ENCODE results near the gene DIP2B. TPM values are rescaled to one million over a fixed set of nuclear protein-coding genes. Genes with fewer than 3 reads are reported as not detected.

DIP2B gene
- polyA plus RNA-seq, 1 of the 3 experiments (the other 2 are of a cell fraction) = 6.6 TPM

DNA sequence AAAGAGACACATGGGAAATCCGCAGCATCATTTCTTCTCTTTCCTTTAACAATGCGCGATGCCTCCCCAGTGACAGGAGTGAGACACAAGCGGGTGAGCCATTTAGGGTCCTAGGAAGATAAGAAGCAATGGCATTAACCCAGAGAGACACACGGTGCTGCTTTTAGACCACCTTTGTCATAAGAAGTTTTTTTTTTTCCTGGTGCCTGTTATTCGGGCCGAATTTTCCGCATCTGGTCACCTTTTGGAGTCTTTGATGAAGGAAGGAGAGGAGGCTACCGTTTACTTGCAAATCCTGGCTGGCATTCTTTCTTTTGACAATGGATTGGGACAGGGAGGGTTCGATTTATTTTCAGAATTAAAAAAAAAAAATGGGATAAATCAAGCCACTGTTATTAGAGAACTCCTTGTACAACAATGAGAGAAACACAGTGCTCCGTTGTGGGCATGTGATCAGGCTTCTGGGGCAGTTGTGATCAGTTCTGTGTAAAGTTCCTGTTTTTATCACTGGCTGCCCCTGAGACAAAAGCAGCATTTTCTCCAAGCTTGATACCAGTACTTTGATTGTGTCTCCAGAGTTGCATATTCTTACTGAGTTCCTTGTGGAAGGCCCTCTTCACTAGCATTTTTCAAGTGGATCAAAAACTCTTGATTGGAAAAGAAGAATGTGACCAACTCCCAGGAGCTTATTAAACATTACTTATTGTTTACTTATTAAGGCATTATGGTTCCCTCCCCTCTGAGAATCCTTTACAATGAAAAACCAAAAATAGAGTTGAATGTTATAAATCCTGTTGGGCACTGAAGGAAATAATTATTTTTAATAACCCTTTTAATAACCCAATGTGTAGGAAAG is 1.1 kb downstream of the DIP2B start:
- CTCF ChIA-PET = interaction anchor here (0.6 to 9.1 kb wide), 32 partner anchors 8 to 521 kb away, joined by 3 to 165 read pairs (median 5); no protein-coding TSS in a partner anchor
- WGBS (ENCODE audit: low lambda C conversion rate) = 8% methylated on average over 11 of the region's 11 CpGs
- Histone ChIP-seq H4K20me1 (ENCODE audit: insufficient read depth) (peaks cover 24% of the 10 kb centered on the region), H3K27ac (ENCODE audit: low read depth in 2 of 2, low read length in 1 of 2) (peak overlapping the region; percentile 79 to 81), H3K4me2 (peak overlapping the region; percentile 95), H3K4me1 (ENCODE audit: control insufficient read depth in 1 of 2, insufficient read depth in 2 of 2, low read depth in 1 of 2, low read length in 1 of 2) (peaks cover 8 to 21% of the 10 kb centered on the region in 2 experiments; a peak in 3 of 4 replicates), H3F3A (replicated peaks; ENCODE audit: insufficient read depth) (peaks cover 11% of the 10 kb centered on the region), H3K9me3 (no peaks in the 10 kb centered on the region; the same call in 1 of the 2 replicates), H3K79me2 (ENCODE audit: insufficient read depth) (peaks cover 59% of the 10 kb centered on the region), H3K9ac (peak overlapping the region; percentile 95), H3K36me3 (replicated peaks in 1 of 2; ENCODE audit: control insufficient read depth in 1 of 2, insufficient read depth in 2 of 2, low read length in 1 of 2) (no peaks in the 10 kb centered on the region), H2AFZ (ENCODE audit: low read depth) (peak overlapping the region; percentile 91), H3K4me3 (ENCODE audit: low read depth in 2 of 2, low read length in 1 of 2) (peak overlapping the region; percentile 81 to 97), H3K9me2 (no peaks in the 10 kb centered on the region), H3K27me3 (ENCODE audit: insufficient read depth) (no peaks in the 10 kb centered on the region)
- TF ChIP-seq JUND (IDR thresholded peaks at IDR 0.05) = no peak
- no peak for TF ChIP-seq FOXM1 (IDR thresholded peaks at IDR 0.05; ENCODE audit: low read depth)
- TF ChIP-seq SIN3A (IDR thresholded peaks at IDR 0.05; ENCODE audit: borderline replicate concordance, low read depth, low read length) = 0 out of 2 replicates have a peak, but pooled peaks have one; percentile 61
- TF ChIP-seq, protein P1, sequence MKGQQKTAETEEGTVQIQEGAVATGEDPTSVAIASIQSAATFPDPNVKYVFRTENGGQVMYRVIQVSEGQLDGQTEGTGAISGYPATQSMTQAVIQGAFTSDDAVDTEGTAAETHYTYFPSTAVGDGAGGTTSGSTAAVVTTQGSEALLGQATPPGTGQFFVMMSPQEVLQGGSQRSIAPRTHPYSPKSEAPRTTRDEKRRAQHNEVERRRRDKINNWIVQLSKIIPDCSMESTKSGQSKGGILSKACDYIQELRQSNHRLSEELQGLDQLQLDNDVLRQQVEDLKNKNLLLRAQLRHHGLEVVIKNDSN (IDR thresholded peaks at IDR 0.05; ENCODE audit: borderline replicate concordance, low read depth) = no peak
- TF ChIP-seq, protein P2, sequence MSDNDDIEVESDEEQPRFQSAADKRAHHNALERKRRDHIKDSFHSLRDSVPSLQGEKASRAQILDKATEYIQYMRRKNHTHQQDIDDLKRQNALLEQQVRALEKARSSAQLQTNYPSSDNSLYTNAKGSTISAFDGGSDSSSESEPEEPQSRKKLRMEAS (IDR thresholded peaks at IDR 0.05; ENCODE audit: low read depth) = no peak
- TF ChIP-seq RFX5 (IDR thresholded peaks at IDR 0.05; ENCODE audit: low read length) = no peak
- TF ChIP-seq, protein P3, sequence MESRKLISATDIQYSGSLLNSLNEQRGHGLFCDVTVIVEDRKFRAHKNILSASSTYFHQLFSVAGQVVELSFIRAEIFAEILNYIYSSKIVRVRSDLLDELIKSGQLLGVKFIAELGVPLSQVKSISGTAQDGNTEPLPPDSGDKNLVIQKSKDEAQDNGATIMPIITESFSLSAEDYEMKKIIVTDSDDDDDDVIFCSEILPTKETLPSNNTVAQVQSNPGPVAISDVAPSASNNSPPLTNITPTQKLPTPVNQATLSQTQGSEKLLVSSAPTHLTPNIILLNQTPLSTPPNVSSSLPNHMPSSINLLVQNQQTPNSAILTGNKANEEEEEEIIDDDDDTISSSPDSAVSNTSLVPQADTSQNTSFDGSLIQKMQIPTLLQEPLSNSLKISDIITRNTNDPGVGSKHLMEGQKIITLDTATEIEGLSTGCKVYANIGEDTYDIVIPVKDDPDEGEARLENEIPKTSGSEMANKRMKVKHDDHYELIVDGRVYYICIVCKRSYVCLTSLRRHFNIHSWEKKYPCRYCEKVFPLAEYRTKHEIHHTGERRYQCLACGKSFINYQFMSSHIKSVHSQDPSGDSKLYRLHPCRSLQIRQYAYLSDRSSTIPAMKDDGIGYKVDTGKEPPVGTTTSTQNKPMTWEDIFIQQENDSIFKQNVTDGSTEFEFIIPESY (IDR thresholded peaks at IDR 0.05; ENCODE audit: borderline replicate concordance, low read depth) = no peak
- TF ChIP-seq, protein P4, sequence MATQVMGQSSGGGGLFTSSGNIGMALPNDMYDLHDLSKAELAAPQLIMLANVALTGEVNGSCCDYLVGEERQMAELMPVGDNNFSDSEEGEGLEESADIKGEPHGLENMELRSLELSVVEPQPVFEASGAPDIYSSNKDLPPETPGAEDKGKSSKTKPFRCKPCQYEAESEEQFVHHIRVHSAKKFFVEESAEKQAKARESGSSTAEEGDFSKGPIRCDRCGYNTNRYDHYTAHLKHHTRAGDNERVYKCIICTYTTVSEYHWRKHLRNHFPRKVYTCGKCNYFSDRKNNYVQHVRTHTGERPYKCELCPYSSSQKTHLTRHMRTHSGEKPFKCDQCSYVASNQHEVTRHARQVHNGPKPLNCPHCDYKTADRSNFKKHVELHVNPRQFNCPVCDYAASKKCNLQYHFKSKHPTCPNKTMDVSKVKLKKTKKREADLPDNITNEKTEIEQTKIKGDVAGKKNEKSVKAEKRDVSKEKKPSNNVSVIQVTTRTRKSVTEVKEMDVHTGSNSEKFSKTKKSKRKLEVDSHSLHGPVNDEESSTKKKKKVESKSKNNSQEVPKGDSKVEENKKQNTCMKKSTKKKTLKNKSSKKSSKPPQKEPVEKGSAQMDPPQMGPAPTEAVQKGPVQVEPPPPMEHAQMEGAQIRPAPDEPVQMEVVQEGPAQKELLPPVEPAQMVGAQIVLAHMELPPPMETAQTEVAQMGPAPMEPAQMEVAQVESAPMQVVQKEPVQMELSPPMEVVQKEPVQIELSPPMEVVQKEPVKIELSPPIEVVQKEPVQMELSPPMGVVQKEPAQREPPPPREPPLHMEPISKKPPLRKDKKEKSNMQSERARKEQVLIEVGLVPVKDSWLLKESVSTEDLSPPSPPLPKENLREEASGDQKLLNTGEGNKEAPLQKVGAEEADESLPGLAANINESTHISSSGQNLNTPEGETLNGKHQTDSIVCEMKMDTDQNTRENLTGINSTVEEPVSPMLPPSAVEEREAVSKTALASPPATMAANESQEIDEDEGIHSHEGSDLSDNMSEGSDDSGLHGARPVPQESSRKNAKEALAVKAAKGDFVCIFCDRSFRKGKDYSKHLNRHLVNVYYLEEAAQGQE (IDR thresholded peaks at IDR 0.05; ENCODE audit: low read depth, low read length) = no peak
- 0 out of 2 replicates have a peak, but pooled peaks have one; percentile 11 for TF ChIP-seq SMC3 (IDR thresholded peaks at IDR 0.05; ENCODE audit: low read depth, low read length)
- no peak for TF ChIP-seq CHD2 (IDR thresholded peaks at IDR 0.05; ENCODE audit: low read length, partially characterized antibody)
- POLR2A ChIA-PET = interaction anchor here (1.0 kb wide), 1 partner anchor 9 kb away, joined by 3 read pairs; no protein-coding TSS in a partner anchor
- no peak for DNase-seq
